ENCODE data around the gene SLC6A2. TPM values are rescaled to one million over a fixed set of nuclear protein-coding genes. Genes with fewer than 3 reads are reported as not detected.
"Not testable (repeated sequence)": the region's sequence is repeated elsewhere in the genome, so short reads cannot be mapped to it uniquely, and the experiment has no call there.

SLC6A2 gene
- polyA plus RNA-seq, 4 donors, result 0.12 to 0.93 (median 0.32) TPM

- peak; percentile 22 to 41 (median 37) for DNase-seq (ENCODE audit: low read depth in 4 of 4, low spot score in 3 of 4)
Observed at GRCh38 chr16:55703003-55704001, 47.5 kb downstream of the SLC6A2 start.

- no peak for DNase-seq (ENCODE audit: low read depth in 4 of 4, low spot score in 3 of 4)
Observed at GRCh38 chr16:55706739-55707384, 51.1 kb downstream of the SLC6A2 start.

GRCh38 chr16:55709801-55710200, 54.0 kb downstream of the SLC6A2 start:
- DNase-seq (ENCODE audit: low read depth in 4 of 4, low spot score in 3 of 4), result no peak

GRCh38 chr16:55710466-55710865, 54.7 kb downstream of the SLC6A2 start:
- DNase-seq (ENCODE audit: low read depth in 4 of 4, low spot score in 3 of 4), result peak; percentile 8 to 25 (median 18)

GRCh38 chr16:55711959-55712876, 56.4 kb downstream of the SLC6A2 start:
- peak; percentile 30 to 38 (median 36) for DNase-seq (ENCODE audit: low read depth in 4 of 4, low spot score in 3 of 4)

GRCh38 chr16:55713103-55713502, 57.3 kb downstream of the SLC6A2 start:
- DNase-seq (ENCODE audit: low read depth in 4 of 4, low spot score in 3 of 4), result no peak

GRCh38 chr16:55717326-55717725, 61.5 kb downstream of the SLC6A2 start:
- no peak for DNase-seq (ENCODE audit: low read depth in 4 of 4, low spot score in 3 of 4)

- no peak for DNase-seq (ENCODE audit: low read depth in 4 of 4, low spot score in 3 of 4)
Observed at GRCh38 chr16:55725055-55725777, 69.4 kb downstream of the SLC6A2 start.

- no peak for DNase-seq (ENCODE audit: low read depth in 4 of 4, low spot score in 3 of 4)
Observed at GRCh38 chr16:55728797-55729196, 73.0 kb downstream of the SLC6A2 start.

- DNase-seq (ENCODE audit: low read depth in 4 of 4, low spot score in 3 of 4), result no peak
Observed at GRCh38 chr16:55730115-55730514, 74.3 kb downstream of the SLC6A2 start.

- no peak for DNase-seq (ENCODE audit: low read depth in 4 of 4, low spot score in 3 of 4)
Observed at GRCh38 chr16:55732496-55732895, 76.7 kb downstream of the SLC6A2 start.

- DNase-seq (ENCODE audit: low read depth in 4 of 4, low spot score in 3 of 4), result no peak
Observed at GRCh38 chr16:55734665-55735064, 78.9 kb downstream of the SLC6A2 start.

GRCh38 chr16:55735120-55735781, 79.5 kb downstream of the SLC6A2 start:
- DNase-seq (ENCODE audit: low read depth in 4 of 4, low spot score in 3 of 4), result no peak

GRCh38 chr16:55736671-55737070, 80.9 kb downstream of the SLC6A2 start:
- DNase-seq (ENCODE audit: low read depth in 4 of 4, low spot score in 3 of 4), result no peak

GRCh38 chr16:55737318-55737717, 81.5 kb downstream of the SLC6A2 start:
- no peak for DNase-seq (ENCODE audit: low read depth in 4 of 4, low spot score in 3 of 4)

GRCh38 chr16:55737966-55738365, 82.2 kb downstream of the SLC6A2 start:
- DNase-seq (ENCODE audit: low read depth in 4 of 4, low spot score in 3 of 4), result no peak

- no peak for DNase-seq (ENCODE audit: low read depth in 4 of 4, low spot score in 3 of 4)
Observed at GRCh38 chr16:55746081-55746480, 90.3 kb downstream of the SLC6A2 start.

GRCh38 chr16:55747785-55748184, 92.0 kb downstream of the SLC6A2 start:
- no peak for DNase-seq (ENCODE audit: low read depth in 4 of 4, low spot score in 3 of 4)

GRCh38 chr16:55752465-55753144, 96.8 kb downstream of the SLC6A2 start:
- DNase-seq (ENCODE audit: low read depth in 4 of 4, low spot score in 3 of 4), result not testable (repeated sequence)

All from right renal pelvis (tissue), 4 donors.